K562 (cell line): ENCODE data around the gene ABCF2. TPM values are rescaled to one million over a fixed set of nuclear protein-coding genes. Genes with fewer than 3 reads are reported as not detected.
A peak's percentile ranks its signal among the peaks of the same experiment; 100 is the strongest.

Experiments
- CEBPB ChIP-seq: fragments of 450-650 bp; IDR thresholded peaks from 2 replicates; pipeline ENCODE4 v1.6.1; 2016; ENCODE audit warnings: missing genetic modification characterization, missing compliant biosample characterization
- CREB1 ChIP-seq, 2 experiments: sonication (generic) in 1 of 2; formaldehyde crosslinking in 1 of 2; IDR thresholded peaks; 2 replicates each; pipeline versions ENCODE4 v1.6.1 to v1.8.0; 2012 to 2022; ENCODE audit warnings: inconsistent platforms in 1 of 2, mild to moderate bottlenecking in 1 of 2, missing genetic modification reagents in 1 of 2, moderate library complexity in 1 of 2
- E2F3 ChIP-seq: fragments of 250-450 bp; sonication (Bioruptor Pico); IDR thresholded peaks from 2 replicates; pipeline ENCODE4 v1.4.0; 2020; ENCODE audit warnings: mild to moderate bottlenecking
- ETV5 ChIP-seq: sonication (generic); formaldehyde crosslinking; IDR thresholded peaks from 2 replicates; pipeline ENCODE4 v1.4.0; 2020; ENCODE audit warnings: low read depth, mild to moderate bottlenecking, missing genetic modification reagents
- GATAD2A ChIP-seq: fragments of 450-650 bp; IDR thresholded peaks from 2 replicates; pipeline ENCODE4 v1.6.1; 2017
- HINFP ChIP-seq: fragments of 450-650 bp; conservative IDR thresholded peaks from 2 replicates; pipeline ENCODE4 v1.6.1; 2016; ENCODE audit warnings: missing genetic modification characterization, low read depth, mild to moderate bottlenecking, control low read depth, missing compliant biosample characterization
- HNRNPL ChIP-seq: fragments of 200-400 bp; formaldehyde crosslinking; IDR thresholded peaks from 2 replicates; pipeline ENCODE4 v1.6.1; 2017; ENCODE audit warnings: low read depth, mild to moderate bottlenecking, low read length
- HNRNPLL ChIP-seq: fragments of 200-400 bp; formaldehyde crosslinking; IDR thresholded peaks from 2 replicates; pipeline ENCODE4 v1.6.1; 2017; ENCODE audit warnings: low read length, low read depth, mild to moderate bottlenecking; ENCODE audit not compliant: poor library complexity, severe bottlenecking
- HSF4 ChIP-seq: fragments of 250-450 bp; sonication (Bioruptor Pico); IDR thresholded peaks from 2 replicates; pipeline ENCODE4 v2.1.2; 2022; ENCODE audit warnings: mild to moderate bottlenecking, moderate library complexity, borderline replicate concordance
- ILF3 ChIP-seq: fragments of 450-650 bp; IDR thresholded peaks from 2 replicates; pipeline ENCODE4 v1.6.1; 2018; ENCODE audit warnings: antibody characterized with exemption, mild to moderate bottlenecking, moderate library complexity, borderline replicate concordance
- PHB ChIP-seq: fragments of 250-450 bp; sonication (Bioruptor Pico); IDR thresholded peaks from 2 replicates; pipeline ENCODE4 v1.5.0; 2021
- POLR2B ChIP-seq: fragments of 450-650 bp; IDR thresholded peaks from 2 replicates; pipeline ENCODE4 v1.6.1; 2018; ENCODE audit warnings: low read depth; ENCODE audit not compliant: partially characterized antibody
- POLR2G ChIP-seq: fragments of 200-400 bp; formaldehyde crosslinking; IDR thresholded peaks from 2 replicates; pipeline ENCODE4 v1.6.1; 2017; ENCODE audit warnings: low read depth, mild to moderate bottlenecking, antibody characterized with exemption, low read length, moderate library complexity
- RNF2 ChIP-seq: sonication (generic); IDR thresholded peaks from 2 replicates; pipeline ENCODE4 v1.6.1; 2016
- TRIM28 ChIP-seq: fragments of 450-650 bp; IDR thresholded peaks from 2 replicates; pipeline ENCODE4 v1.6.1; 2017
- ZBTB26 ChIP-seq: fragments of 450-650 bp; formaldehyde crosslinking; IDR thresholded peaks from 2 replicates; pipeline ENCODE4 v1.4.0; 2022; ENCODE audit warnings: missing genetic modification characterization
- ZFP36 ChIP-seq: fragments of 150-350 bp; IDR thresholded peaks from 2 replicates; pipeline ENCODE4 v1.6.1; 2018; ENCODE audit warnings: low read length, low read depth; ENCODE audit not compliant: partially characterized antibody
- ZNF212 ChIP-seq: fragments of 450-650 bp; formaldehyde crosslinking; IDR thresholded peaks from 2 replicates; pipeline ENCODE4 v1.4.0; 2020; ENCODE audit warnings: mild to moderate bottlenecking
- ZNF316 ChIP-seq: fragments of 450-650 bp; IDR thresholded peaks from 2 replicates; pipeline ENCODE4 v1.6.1; 2016
- ZNF639 ChIP-seq, 2 experiments: fragments of 200-800 bp in 1 of 2; sonication (Bioruptor generic) in 1 of 2; sonication (generic) in 1 of 2; formaldehyde crosslinking in 1 of 2; IDR thresholded peaks in 1 of 2; conservative IDR thresholded peaks in 1 of 2; 2 replicates each; pipeline versions ENCODE4 v1.5.0 to v1.6.1; 2016 to 2020; ENCODE audit warnings: missing compliant biosample characterization in 1 of 2, missing genetic modification characterization in 1 of 2, missing genetic modification reagents in 1 of 2
- ZNF655 ChIP-seq: fragments of 250-450 bp; sonication (Bioruptor Pico); IDR thresholded peaks from 2 replicates; pipeline ENCODE4 v1.5.0; 2021
- ZNF696 ChIP-seq: fragments of 250-450 bp; sonication (Bioruptor Pico); conservative IDR thresholded peaks from 2 replicates; pipeline ENCODE4 v1.4.0; 2020; ENCODE audit warnings: mild to moderate bottlenecking, moderate library complexity
- ZNF76 ChIP-seq: fragments of 250-450 bp; sonication (Bioruptor Pico); IDR thresholded peaks from 2 replicates; pipeline ENCODE4 v1.4.0; 2020; ENCODE audit warnings: mild to moderate bottlenecking, moderate library complexity, borderline replicate concordance
- polyA plus RNA-seq, 8 experiments: library from polyadenylated mRNA; depleted of rRNA in 4 of 8; stranded (reverse) in 5 of 8; unstranded in 3 of 8; fragments of >200 nt; fragmentation: Nextera tagmentation in 2 of 8; fragmentation: Illumina TruSeq in 1 of 8; extraction: Ambion mirVana in 2 of 8; extraction: Trizol in 1 of 8; gene quantifications; 2 replicates each; pipeline versions ENCODE4 v1.2.1 to v1.2.3, GENCODE V29; 2011 to 2014; ENCODE audit warnings: inconsistent platforms in 1 of 8, missing spikeins in 1 of 8
- total RNA-seq, 7 experiments: library from RNA; depleted of rRNA in 6 of 7; stranded (reverse); fragments of >200 nt in 6 of 7; fragmentation: Illumina TruSeq in 2 of 7; extraction: Trizol in 2 of 7; gene quantifications; 2 replicates each; pipeline versions ENCODE4 v1.2.1 to v1.2.3, GENCODE V29; 2011 to 2021; ENCODE audit warnings: low replicate concordance in 1 of 7

ABCF2 gene
- total and polyA plus RNA-seq, 9 of the 15 experiments (the other 6 are each of a cell fraction or from before 2014, with no cell fraction given), result 62.1 to 224 (median 113) TPM

GRCh38 chr7:151168003-151168786 is 58.8 kb downstream of the ABCF2 start (continued):
- no peak for TF ChIP-seq ZNF639 (CRISPR knock-in tag; conservative IDR thresholded peaks at IDR 0.05 in 1 of 2, IDR thresholded peaks at IDR 0.05 in 1 of 2)
- TF ChIP-seq TRIM28, result no peak
- no peak for TF ChIP-seq ILF3
- peak; percentile 68; the same call in 1 of the 2 replicates for TF ChIP-seq HNRNPL
- no peak for TF ChIP-seq POLR2B
- no peak for TF ChIP-seq ZFP36
- no peak for TF ChIP-seq ZNF76 (CRISPR knock-in tag)
- 0 out of 2 replicates have a peak, but pooled peaks have one; percentile 43 for TF ChIP-seq ZBTB26 (CRISPR knock-in tag)
- no peak for TF ChIP-seq ZNF212 (CRISPR knock-in tag)
- peak; percentile 76; the same call in 1 of the 2 replicates for TF ChIP-seq RNF2
- no peak for TF ChIP-seq POLR2G
- no peak for TF ChIP-seq CEBPB (tag)
- 0 out of 2 replicates have a peak, but pooled peaks have one; percentile 22 for TF ChIP-seq GATAD2A
- TF ChIP-seq ZNF696, result no peak
- no peak; the same call in 1 of the 2 replicates for TF ChIP-seq CREB1 (IDR thresholded peaks at IDR 0.05)
- TF ChIP-seq CREB1 (CRISPR knock-in tag; IDR thresholded peaks at IDR 0.05), result peak; percentile 57; the same call in 1 of the 2 replicates
- TF ChIP-seq E2F3, result no peak
- TF ChIP-seq PHB, result no peak; the same call in 1 of the 2 replicates
- TF ChIP-seq HINFP (tag), result 0 out of 2 replicates have a peak, but pooled peaks have one; percentile 24
- no peak for TF ChIP-seq HSF4 (CRISPR knock-in tag)
- TF ChIP-seq ZNF655 (CRISPR knock-in tag), result no peak
- no peak for TF ChIP-seq ETV5 (CRISPR knock-in tag)
- no peak for TF ChIP-seq ZNF316
- peak; percentile 23 for TF ChIP-seq HNRNPLL
